Parathyroid adenoma (tissue), 2 donors: ENCODE measurements around the gene STOX1.
"Not testable (repeated sequence)": the region's sequence is repeated elsewhere in the genome, so short reads cannot be mapped to it uniquely, and the experiment has no call there.

ENCODE experiments used
- H2AFZ ChIP-seq: fragments of 300-600 bp; sonication (generic); one replicate; pipeline ENCODE4 v1.7.0; 2017; ENCODE audit warnings: antibody characterized with exemption, mild to moderate bottlenecking
- H3K27ac ChIP-seq: fragments of 300-600 bp; sonication (generic); one replicate; pipeline ENCODE4 v1.7.0; 2017
- H3K27me3 ChIP-seq: fragments of 300-600 bp; sonication (generic); one replicate; pipeline ENCODE4 v1.7.0; 2017; ENCODE audit warnings: low read length; ENCODE audit not compliant: control insufficient read depth, insufficient read depth
- H3K36me3 ChIP-seq: fragments of 300-600 bp; sonication (generic); one replicate; pipeline ENCODE4 v1.7.0; 2017; ENCODE audit warnings: low read length; ENCODE audit not compliant: control insufficient read depth, insufficient read depth
- H3K4me1 ChIP-seq: fragments of 300-600 bp; sonication (generic); one replicate; pipeline ENCODE4 v1.7.0; 2017; ENCODE audit warnings: control low read depth
- H3K4me2 ChIP-seq: fragments of 300-600 bp; sonication (generic); one replicate; pipeline ENCODE4 v1.7.0; 2017; ENCODE audit warnings: low read length
- H3K4me3 ChIP-seq: fragments of 300-600 bp; sonication (generic); one replicate; pipeline ENCODE4 v1.7.0; 2017; ENCODE audit warnings: low read depth, low read length
- H3K79me2 ChIP-seq: fragments of 300-600 bp; sonication (generic); one replicate; pipeline ENCODE4 v1.7.0; 2017; ENCODE audit warnings: control low read depth
- H3K9ac ChIP-seq: fragments of 300-600 bp; sonication (generic); one replicate; pipeline ENCODE4 v1.7.0; 2017; ENCODE audit warnings: mild to moderate bottlenecking
- H3K9me3 ChIP-seq: fragments of 300-600 bp; sonication (generic); one replicate; pipeline ENCODE4 v1.7.0; 2017; ENCODE audit warnings: low read length; ENCODE audit not compliant: control insufficient read depth
- TF ChIP-seq, protein P1 (sequence below): fragments of 300-600 bp; sonication (generic); IDR thresholded peaks from one replicate; pipeline ENCODE4 v1.7.0; 2017; ENCODE audit warnings: antibody characterized with exemption, mild to moderate bottlenecking
- donor health status: primary hyperparathyroidism.

The STOX1 gene

DNA sequence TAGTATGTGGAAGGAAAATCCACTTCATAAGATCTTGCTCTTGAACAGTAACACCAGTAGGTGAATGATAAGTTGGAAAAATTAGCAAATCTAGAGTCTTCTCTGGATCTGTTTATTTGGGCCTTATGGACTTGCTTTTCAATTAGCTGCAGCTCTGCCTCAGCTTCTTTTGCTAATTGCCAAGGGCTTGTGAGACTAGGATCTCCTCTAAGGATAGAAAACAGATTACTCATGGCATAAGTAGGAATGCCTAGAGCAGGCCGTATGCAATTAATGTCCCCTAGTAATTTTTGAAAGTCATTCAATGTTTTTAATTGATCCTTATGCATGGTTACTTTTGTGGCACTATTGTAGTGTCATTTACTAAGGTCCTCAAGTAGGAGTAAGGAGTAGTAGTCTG lies 37.3 kb downstream of the STOX1 start:
- H3K36me3 ChIP-seq = no peaks in the 10 kb centered on the region
- H3K9me3 ChIP-seq = no peaks in the 10 kb centered on the region
- no peak overlapping the region for H3K4me3 ChIP-seq
- TF ChIP-seq, protein P1, sequence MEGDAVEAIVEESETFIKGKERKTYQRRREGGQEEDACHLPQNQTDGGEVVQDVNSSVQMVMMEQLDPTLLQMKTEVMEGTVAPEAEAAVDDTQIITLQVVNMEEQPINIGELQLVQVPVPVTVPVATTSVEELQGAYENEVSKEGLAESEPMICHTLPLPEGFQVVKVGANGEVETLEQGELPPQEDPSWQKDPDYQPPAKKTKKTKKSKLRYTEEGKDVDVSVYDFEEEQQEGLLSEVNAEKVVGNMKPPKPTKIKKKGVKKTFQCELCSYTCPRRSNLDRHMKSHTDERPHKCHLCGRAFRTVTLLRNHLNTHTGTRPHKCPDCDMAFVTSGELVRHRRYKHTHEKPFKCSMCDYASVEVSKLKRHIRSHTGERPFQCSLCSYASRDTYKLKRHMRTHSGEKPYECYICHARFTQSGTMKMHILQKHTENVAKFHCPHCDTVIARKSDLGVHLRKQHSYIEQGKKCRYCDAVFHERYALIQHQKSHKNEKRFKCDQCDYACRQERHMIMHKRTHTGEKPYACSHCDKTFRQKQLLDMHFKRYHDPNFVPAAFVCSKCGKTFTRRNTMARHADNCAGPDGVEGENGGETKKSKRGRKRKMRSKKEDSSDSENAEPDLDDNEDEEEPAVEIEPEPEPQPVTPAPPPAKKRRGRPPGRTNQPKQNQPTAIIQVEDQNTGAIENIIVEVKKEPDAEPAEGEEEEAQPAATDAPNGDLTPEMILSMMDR = no peak
- H2AFZ ChIP-seq = no peak overlapping the region
- no peaks in the 10 kb centered on the region for H3K79me2 ChIP-seq
- no peaks in the 10 kb centered on the region for H3K27me3 ChIP-seq
- no peak overlapping the region for H3K4me2 ChIP-seq
- H3K27ac ChIP-seq = no peak overlapping the region
- no peaks in the 10 kb centered on the region for H3K4me1 ChIP-seq
- H3K9ac ChIP-seq = no peak overlapping the region

GRCh38 chr10:68868173-68868572 lies 40.8 kb downstream of the STOX1 start:
- not testable (repeated sequence) for H3K79me2 ChIP-seq, H3K36me3 ChIP-seq, H3K9me3 ChIP-seq, H3K4me2 ChIP-seq, H3K27ac ChIP-seq, H3K27me3 ChIP-seq, H3K9ac ChIP-seq, H3K4me1 ChIP-seq, H2AFZ ChIP-seq, H3K4me3 ChIP-seq

DNA sequence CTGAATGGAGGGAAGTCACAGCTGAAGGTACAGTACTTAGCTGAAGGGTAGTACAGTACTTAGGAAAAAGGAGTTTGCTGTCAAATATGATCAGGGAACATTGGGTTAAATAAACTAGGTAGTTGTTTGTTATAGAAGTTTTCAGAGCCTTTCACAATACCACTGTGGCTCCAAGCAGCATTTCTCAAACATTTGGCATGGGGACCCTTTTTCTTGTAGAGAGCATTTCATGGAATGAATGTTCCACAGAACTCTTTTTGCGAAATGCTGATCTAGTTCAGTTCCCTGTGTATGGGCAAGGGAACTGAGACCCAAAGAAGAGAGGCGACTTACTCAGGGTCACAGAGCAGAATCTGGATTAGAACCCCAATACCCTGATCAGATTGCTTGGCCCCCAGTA lies 42.3 kb downstream of the STOX1 start:
- Histone ChIP-seq H2AFZ (no peak overlapping the region), H3K36me3 (no peaks in the 10 kb centered on the region), H3K4me1 (peaks cover 10% of the 10 kb centered on the region), H3K27me3 (no peaks in the 10 kb centered on the region), H3K79me2 (no peaks in the 10 kb centered on the region), H3K9ac (no peak overlapping the region), H3K4me3 (no peak overlapping the region), H3K27ac (no peak overlapping the region), H3K4me2 (no peak overlapping the region), H3K9me3 (no peaks in the 10 kb centered on the region)
- TF ChIP-seq, protein P1 = no peak

GRCh38 chr10:68870061-68870460 lies 42.7 kb downstream of the STOX1 start:
- Histone ChIP-seq H3K79me2 (no peaks in the 10 kb centered on the region), H3K9me3 (no peaks in the 10 kb centered on the region), H3K4me3 (no peak overlapping the region), H3K9ac (no peak overlapping the region), H3K27ac (no peak overlapping the region), H3K27me3 (no peaks in the 10 kb centered on the region), H3K4me2 (no peak overlapping the region), H2AFZ (no peak overlapping the region), H3K4me1 (peaks cover 10% of the 10 kb centered on the region), H3K36me3 (no peaks in the 10 kb centered on the region)
- TF ChIP-seq, protein P1 = no peak

- no peaks in the 10 kb centered on the region for H3K9me3 ChIP-seq
- H3K9ac ChIP-seq = no peak overlapping the region
- H3K79me2 ChIP-seq = no peaks in the 10 kb centered on the region
- peaks cover 10% of the 10 kb centered on the region for H3K4me1 ChIP-seq
- H3K27me3 ChIP-seq = no peaks in the 10 kb centered on the region
- no peak overlapping the region for H3K4me3 ChIP-seq
- no peak overlapping the region for H3K4me2 ChIP-seq
- peak overlapping the region; percentile 12 for H3K27ac ChIP-seq
- H2AFZ ChIP-seq = no peak overlapping the region
- H3K36me3 ChIP-seq = no peaks in the 10 kb centered on the region
- TF ChIP-seq, protein P1 = no peak
Observed at GRCh38 chr10:68870545-68871104, 43.3 kb downstream of the STOX1 start.
